T-helper 2 cell treated with Interferon-gamma antibody and Interleukin-4, amounts not matched to agents 5 μg/mL and 100 μg/mL, for 36 hours (primary cell): ENCODE data around the gene ZNF780B.
"Not testable (repeated sequence)": the region's sequence is repeated elsewhere in the genome, so short reads cannot be mapped to it uniquely, and the experiment has no call there.

Experiments used
- DNase-seq: peaks from one replicate; pipeline ENCODE4 v3.0.0; 2021; ENCODE audit warnings: low spot score
- H3K27ac Mint-ChIP-seq: one replicate; pipeline ENCODE4 v1.8.0; 2021; ENCODE audit warnings: mild to moderate bottlenecking, mixed read lengths
- H3K27me3 Mint-ChIP-seq: one replicate; pipeline ENCODE4 v1.8.0; 2021; ENCODE audit warnings: low read depth, mixed read lengths
- H3K36me3 Mint-ChIP-seq: one replicate; pipeline ENCODE4 v1.8.0; 2021; ENCODE audit warnings: low read depth, mixed read lengths
- H3K4me1 Mint-ChIP-seq: one replicate; pipeline ENCODE4 v1.8.0; 2021; ENCODE audit warnings: low read depth, mixed read lengths
- H3K4me3 Mint-ChIP-seq: one replicate; pipeline ENCODE4 v1.8.0; 2022; ENCODE audit warnings: mild to moderate bottlenecking, moderate library complexity, mixed read lengths
- H3K9me3 Mint-ChIP-seq: one replicate; pipeline ENCODE4 v1.8.0; 2021; ENCODE audit warnings: mixed read lengths

Gene ZNF780B

GRCh38 chr19:40070058-40070457 lies 14.0 kb upstream of the ZNF780B start:
- Mint-ChIP-seq H3K27ac (no peak overlapping the region), H3K4me3 (no peak overlapping the region), H3K9me3 (peaks cover 55% of the 10 kb centered on the region), H3K27me3 (no peaks in the 10 kb centered on the region), H3K4me1 (no peaks in the 10 kb centered on the region), H3K36me3 (peaks cover 42% of the 10 kb centered on the region)
- no peak for DNase-seq

- DNase-seq = no peak
- Mint-ChIP-seq H3K36me3 (peaks cover 11% of the 10 kb centered on the region), H3K27ac (no peak overlapping the region), H3K27me3 (peaks cover 7% of the 10 kb centered on the region), H3K4me3 (no peak overlapping the region), H3K4me1 (peaks cover 14% of the 10 kb centered on the region), H3K9me3 (peaks cover 44% of the 10 kb centered on the region)
These were observed 3.6 kb upstream of the ZNF780B start for GRCh38 chr19:40059624-40060023.

- peak overlapping the region; percentile 98 for H3K4me3 Mint-ChIP-seq
These were observed 1.1 kb upstream of the ZNF780B start for GRCh38 chr19:40057166-40057565.

GRCh38 chr19:40056505-40056904 lies 474 bp upstream of the ZNF780B start:
- Mint-ChIP-seq H3K4me1 (peaks cover 28% of the 10 kb centered on the region), H3K27ac (peak overlapping the region; percentile 92), H3K9me3 (peaks cover 41% of the 10 kb centered on the region), H3K36me3 (peaks cover 30% of the 10 kb centered on the region), H3K4me3 (peak overlapping the region; percentile 98), H3K27me3 (peaks cover 7% of the 10 kb centered on the region)
- DNase-seq = no peak

More at GRCh38 chr19:40057166-40057565, 1.1 kb upstream of the ZNF780B start:
- Mint-ChIP-seq H3K36me3 (peaks cover 28% of the 10 kb centered on the region), H3K9me3 (peaks cover 40% of the 10 kb centered on the region), H3K27me3 (peaks cover 7% of the 10 kb centered on the region), H3K4me1 (peaks cover 28% of the 10 kb centered on the region), H3K27ac (no peak overlapping the region)
- no peak for DNase-seq

GRCh38 chr19:40055049-40055448 lies 982 bp downstream of the ZNF780B start:
- DNase-seq = no peak
- Mint-ChIP-seq H3K4me1 (peaks cover 28% of the 10 kb centered on the region), H3K27me3 (peaks cover 7% of the 10 kb centered on the region), H3K9me3 (peaks cover 50% of the 10 kb centered on the region), H3K36me3 (peaks cover 39% of the 10 kb centered on the region), H3K4me3 (peak overlapping the region; percentile 98), H3K27ac (peak overlapping the region; percentile 92)

GRCh38 chr19:40054632-40055031 lies 1.4 kb downstream of the ZNF780B start:
- peaks cover 28% of the 10 kb centered on the region for H3K4me1 Mint-ChIP-seq
- H3K27me3 Mint-ChIP-seq = peaks cover 7% of the 10 kb centered on the region
- peaks cover 40% of the 10 kb centered on the region for H3K36me3 Mint-ChIP-seq
- peak overlapping the region; percentile 98 for H3K4me3 Mint-ChIP-seq
- peak overlapping the region; percentile 12 for H3K27ac Mint-ChIP-seq
- DNase-seq = no peak
- H3K9me3 Mint-ChIP-seq = peaks cover 46% of the 10 kb centered on the region

- peaks cover 28% of the 10 kb centered on the region for H3K4me1 Mint-ChIP-seq
- no peak overlapping the region for H3K4me3 Mint-ChIP-seq
- peaks cover 48% of the 10 kb centered on the region for H3K36me3 Mint-ChIP-seq
- peaks cover 2% of the 10 kb centered on the region for H3K27me3 Mint-ChIP-seq
- no peak overlapping the region for H3K27ac Mint-ChIP-seq
- no peak for DNase-seq
- peaks cover 43% of the 10 kb centered on the region for H3K9me3 Mint-ChIP-seq
These were observed 2.5 kb downstream of the ZNF780B start for GRCh38 chr19:40053491-40053890.

GRCh38 chr19:40041718-40042117 lies 14.3 kb downstream of the ZNF780B start:
- H3K27me3 Mint-ChIP-seq, H3K27ac Mint-ChIP-seq, H3K4me1 Mint-ChIP-seq, DNase-seq, H3K4me3 Mint-ChIP-seq: not testable (repeated sequence)
- Mint-ChIP-seq H3K36me3 (peaks cover 54% of the 10 kb centered on the region), H3K9me3 (peaks cover 47% of the 10 kb centered on the region)

GRCh38 chr19:40038047-40038446 lies 18.0 kb downstream of the ZNF780B start:
- not testable (repeated sequence) for H3K4me3 Mint-ChIP-seq, H3K4me1 Mint-ChIP-seq, H3K27ac Mint-ChIP-seq, DNase-seq, H3K27me3 Mint-ChIP-seq
- peaks cover 32% of the 10 kb centered on the region for H3K36me3 Mint-ChIP-seq
- H3K9me3 Mint-ChIP-seq = peaks cover 46% of the 10 kb centered on the region

GRCh38 chr19:40035996-40036395 lies 20.0 kb downstream of the ZNF780B start:
- H3K9me3 Mint-ChIP-seq = peaks cover 54% of the 10 kb centered on the region
- H3K4me3 Mint-ChIP-seq = no peak overlapping the region
- DNase-seq = no peak
- peaks cover 30% of the 10 kb centered on the region for H3K36me3 Mint-ChIP-seq
- H3K4me1 Mint-ChIP-seq = no peaks in the 10 kb centered on the region
- no peak overlapping the region for H3K27ac Mint-ChIP-seq
- no peaks in the 10 kb centered on the region for H3K27me3 Mint-ChIP-seq

- Mint-ChIP-seq H3K27me3 (no peaks in the 10 kb centered on the region), H3K9me3 (peaks cover 65% of the 10 kb centered on the region), H3K36me3 (peaks cover 32% of the 10 kb centered on the region), H3K4me3 (no peak overlapping the region), H3K4me1 (no peaks in the 10 kb centered on the region), H3K27ac (no peak overlapping the region)
- no peak for DNase-seq
These were observed 22.0 kb downstream of the ZNF780B start for GRCh38 chr19:40033989-40034560.

GRCh38 chr19:40026597-40026970 lies 29.4 kb downstream of the ZNF780B start:
- Mint-ChIP-seq H3K36me3 (peaks cover 20% of the 10 kb centered on the region), H3K4me1 (no peaks in the 10 kb centered on the region), H3K9me3 (peaks cover 80% of the 10 kb centered on the region), H3K27ac (no peak overlapping the region), H3K27me3 (no peaks in the 10 kb centered on the region), H3K4me3 (no peak overlapping the region)
- no peak for DNase-seq

- Mint-ChIP-seq H3K36me3 (peaks cover 19% of the 10 kb centered on the region), H3K9me3 (peaks cover 84% of the 10 kb centered on the region), H3K4me1 (no peaks in the 10 kb centered on the region), H3K27ac (no peak overlapping the region), H3K4me3 (no peak overlapping the region), H3K27me3 (no peaks in the 10 kb centered on the region)
- DNase-seq = no peak
These were observed 30.0 kb downstream of the ZNF780B start for GRCh38 chr19:40025938-40026596.

- no peak for DNase-seq
- peaks cover 87% of the 10 kb centered on the region for H3K9me3 Mint-ChIP-seq
- H3K27me3 Mint-ChIP-seq = no peaks in the 10 kb centered on the region
- peaks cover 13% of the 10 kb centered on the region for H3K36me3 Mint-ChIP-seq
- H3K4me3 Mint-ChIP-seq = no peak overlapping the region
- H3K27ac Mint-ChIP-seq = no peak overlapping the region
- H3K4me1 Mint-ChIP-seq = no peaks in the 10 kb centered on the region
These were observed 32.1 kb downstream of the ZNF780B start for GRCh38 chr19:40023969-40024368.

GRCh38 chr19:40013991-40014390 lies 42.0 kb downstream of the ZNF780B start:
- Mint-ChIP-seq H3K4me3 (no peak overlapping the region), H3K9me3 (peaks cover 75% of the 10 kb centered on the region), H3K27me3 (no peaks in the 10 kb centered on the region), H3K27ac (no peak overlapping the region), H3K4me1 (no peaks in the 10 kb centered on the region), H3K36me3 (peaks cover 59% of the 10 kb centered on the region)
- DNase-seq = no peak
